Coronary artery (tissue), 2 donors: Measurements from ENCODE around the gene NR5A2.
A peak's percentile ranks its signal among the peaks of the same experiment; 100 is the strongest.

Experiments used
- DNase-seq: peaks from one replicate; pipeline ENCODE4 v3.0.0-alpha.2; 2017; ENCODE audit warnings: low spot score
- H3K27ac ChIP-seq, 2 donors: fragments of 200-600 bp; sonication (generic); one replicate each; pipeline ENCODE4 v1.5.1; 2016 to 2019
- H3K4me3 ChIP-seq: fragments of 200-600 bp; sonication (generic); 2 replicates; pipeline ENCODE4 v1.5.1; 2016; ENCODE audit warnings: mild to moderate bottlenecking, moderate library complexity
- CTCF ChIP-seq: fragments of 200-600 bp; sonication (generic); IDR thresholded peaks from one replicate; pipeline ENCODE4 v1.5.1; 2019; ENCODE audit warnings: antibody characterized with exemption

The NR5A2 gene

GRCh38 chr1:200043336-200043668 lies 15.8 kb downstream of the NR5A2 start:
- Histone ChIP-seq H3K4me3 (peak overlapping the region; percentile 60), H3K27ac (no peak overlapping the region)
- no peak for DNase-seq
- TF ChIP-seq CTCF: no peak

GRCh38 chr1:200046115-200046514 lies 18.6 kb downstream of the NR5A2 start:
- DNase-seq: no peak

GRCh38 chr1:200048244-200048643 lies 20.7 kb downstream of the NR5A2 start:
- TF ChIP-seq CTCF: no peak
- Histone ChIP-seq H3K27ac (no peak overlapping the region), H3K4me3 (no peak overlapping the region)
- peak; percentile 38 for DNase-seq

More at GRCh38 chr1:200046115-200046514, 18.6 kb downstream of the NR5A2 start:
- no peak overlapping the region for H3K4me3 ChIP-seq
- no peak overlapping the region for H3K27ac ChIP-seq
- TF ChIP-seq CTCF: no peak

- no peak overlapping the region for H3K4me3 ChIP-seq
- no peak for TF ChIP-seq CTCF
- no peak overlapping the region for H3K27ac ChIP-seq
- DNase-seq: no peak
Observed at GRCh38 chr1:200049810-200050209, 22.3 kb downstream of the NR5A2 start.

GRCh38 chr1:200051620-200052019 lies 24.1 kb downstream of the NR5A2 start:
- DNase-seq: no peak
- H3K27ac ChIP-seq: no peak overlapping the region
- no peak for TF ChIP-seq CTCF
- H3K4me3 ChIP-seq: no peak overlapping the region

- Histone ChIP-seq H3K4me3 (no peak overlapping the region), H3K27ac (no peak overlapping the region)
- TF ChIP-seq CTCF: no peak
- no peak for DNase-seq
Observed at GRCh38 chr1:200053091-200053490, 25.6 kb downstream of the NR5A2 start.

- no peak for DNase-seq
- H3K27ac ChIP-seq: no peak overlapping the region
- no peak overlapping the region for H3K4me3 ChIP-seq
- TF ChIP-seq CTCF: no peak
Observed at GRCh38 chr1:200053646-200054045, 26.1 kb downstream of the NR5A2 start.
